ENCODE data around the gene CFAP97.
"Not testable (repeated sequence)": the region's sequence is repeated elsewhere in the genome, so short reads cannot be mapped to it uniquely, and the experiment has no call there.

CFAP97 gene

DNA sequence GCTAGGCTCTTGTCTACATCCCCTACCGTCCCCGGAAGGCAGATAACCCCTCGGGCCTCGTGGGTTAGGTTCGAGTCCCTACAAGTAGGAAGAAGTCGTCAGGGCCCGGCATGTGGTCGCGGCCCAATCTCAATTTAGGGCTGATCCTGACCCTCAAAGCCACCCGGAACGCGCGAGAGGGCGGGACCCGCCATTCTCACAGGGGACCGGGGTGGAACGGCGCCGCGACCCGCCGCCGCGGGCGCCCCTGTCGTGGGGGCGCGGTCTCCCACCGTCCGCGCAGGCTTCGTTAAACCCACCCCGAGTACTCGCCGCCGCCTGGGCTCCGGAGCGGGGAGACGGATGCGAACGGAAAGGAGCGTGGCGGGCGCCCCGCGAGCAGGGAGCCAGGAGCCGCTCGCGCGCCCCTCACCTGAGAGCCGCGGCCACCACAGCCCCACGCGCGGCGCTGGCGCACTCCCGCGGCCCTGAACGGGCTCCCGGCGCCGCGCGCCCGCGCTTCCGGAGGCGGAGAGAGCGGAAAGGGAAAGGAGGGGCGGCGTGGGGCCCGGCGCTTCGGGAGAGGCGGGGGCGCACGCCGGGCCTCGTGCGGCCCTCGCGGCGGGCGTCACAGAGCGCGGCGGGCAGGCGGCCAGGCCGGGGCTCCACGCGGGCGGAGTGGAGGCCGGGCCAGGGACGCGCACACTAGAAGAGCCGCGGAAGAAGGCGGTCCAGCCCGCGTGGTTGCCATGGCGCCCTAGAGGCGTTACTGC, at the start of gene CFAP97:
TSS of gene CFAP97 (minus strand) at position 515 of the 752 bp plus-strand sequence. CDS start 12,804 bp downstream, outside the sequence.
- DNase-seq = peak; percentile 85

- DNase-seq = no peak
These were observed 45.3 kb upstream of the CFAP97 start for GRCh38 chr4:185249105-185249504.

- no peak for DNase-seq
These were observed 44.7 kb upstream of the CFAP97 start for GRCh38 chr4:185248393-185249039.

- DNase-seq = no peak
These were observed 43.4 kb upstream of the CFAP97 start for GRCh38 chr4:185247151-185247550.

- no peak for DNase-seq
These were observed 42.7 kb upstream of the CFAP97 start for GRCh38 chr4:185246453-185246852.

DNA sequence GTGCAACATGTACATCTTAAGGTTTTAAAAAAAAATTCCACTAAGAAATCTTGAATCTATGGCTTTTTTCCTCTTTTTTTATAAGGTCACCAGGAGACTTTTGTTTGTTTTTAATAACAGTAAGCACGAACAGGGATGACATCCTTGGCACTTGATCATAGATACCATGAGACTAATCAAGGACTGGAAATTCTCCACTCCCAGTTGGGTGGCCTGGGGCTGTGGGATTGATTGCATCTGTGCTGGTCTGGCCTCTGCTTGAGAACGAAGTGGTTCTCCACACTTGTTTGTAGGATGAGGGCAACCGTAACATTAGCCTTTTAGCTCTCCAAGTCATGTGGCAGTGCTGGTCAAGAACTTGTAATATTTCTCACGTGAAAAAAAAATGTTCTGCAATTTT, 41.0 kb upstream of the CFAP97 start:
- DNase-seq = no peak

- no peak for DNase-seq
These were observed 40.1 kb upstream of the CFAP97 start for GRCh38 chr4:185243879-185244278.

GRCh38 chr4:185242749-185243533, 39.1 kb upstream of the CFAP97 start:
- no peak for DNase-seq

DNA sequence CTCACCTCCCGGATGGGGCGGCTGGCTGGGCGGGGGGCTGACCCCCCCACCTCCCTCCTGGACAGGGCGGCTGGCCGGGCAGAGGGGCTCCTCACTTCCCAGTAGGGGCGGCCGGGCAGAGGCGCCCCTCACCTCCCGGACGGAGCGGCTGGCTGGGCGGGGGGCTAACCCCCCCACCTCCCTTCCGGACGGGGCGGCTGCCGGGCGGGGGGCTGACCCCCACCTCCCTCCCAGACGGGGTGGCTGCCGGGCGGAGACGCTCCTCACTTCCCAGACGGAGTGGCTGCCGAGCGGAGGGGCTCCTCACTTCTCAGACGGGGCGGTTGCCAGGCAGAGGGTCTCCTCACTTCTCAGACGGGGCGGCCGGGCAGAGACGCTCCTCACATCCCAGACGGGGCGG, 36.7 kb upstream of the CFAP97 start:
- not testable (repeated sequence) for DNase-seq

- no peak for DNase-seq
These were observed 35.0 kb upstream of the CFAP97 start for GRCh38 chr4:185238750-185239149.

DNA sequence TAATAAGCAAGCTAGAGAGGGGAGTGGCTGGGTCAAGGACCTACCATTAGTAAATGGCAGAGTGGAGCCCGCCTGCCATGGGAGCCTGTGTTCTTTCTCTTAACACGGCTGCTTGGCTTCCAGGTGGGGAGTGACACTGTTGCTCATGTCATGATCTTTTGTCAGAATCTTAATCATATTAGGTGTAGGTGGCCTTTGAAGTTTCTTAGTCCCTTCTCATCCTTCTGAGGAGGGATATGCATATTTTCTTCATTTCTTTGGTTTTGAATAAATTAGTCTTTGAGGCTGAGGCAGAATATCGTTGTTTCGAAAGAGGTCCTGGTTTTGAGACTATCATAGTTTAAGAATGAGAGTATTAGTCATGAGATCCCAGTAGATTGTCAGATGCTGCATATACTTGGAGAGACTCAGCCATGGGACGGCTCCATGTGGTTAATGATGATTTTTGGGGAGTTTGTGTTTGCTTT, 34.4 kb upstream of the CFAP97 start:
- peak; percentile 33 for DNase-seq

DNA sequence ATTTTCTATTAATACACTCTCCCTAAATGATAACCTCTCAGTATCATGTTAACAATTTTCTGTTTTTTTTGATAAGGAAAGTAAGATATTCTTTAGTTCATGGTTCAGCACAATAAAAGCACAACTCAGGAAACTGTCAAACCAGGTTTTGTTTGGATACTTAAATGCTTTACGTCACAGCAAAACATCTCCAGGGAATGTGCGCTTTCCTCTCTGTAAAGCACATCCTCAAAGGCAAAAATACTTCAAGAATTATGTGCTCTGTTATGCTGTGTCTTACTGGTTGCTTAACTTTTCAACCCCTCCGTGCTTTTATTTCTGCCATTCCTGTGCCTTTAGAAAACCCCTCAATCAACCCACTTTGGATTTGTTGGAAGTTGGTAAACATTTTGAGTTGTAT, 33.4 kb upstream of the CFAP97 start:
- DNase-seq = no peak

DNA sequence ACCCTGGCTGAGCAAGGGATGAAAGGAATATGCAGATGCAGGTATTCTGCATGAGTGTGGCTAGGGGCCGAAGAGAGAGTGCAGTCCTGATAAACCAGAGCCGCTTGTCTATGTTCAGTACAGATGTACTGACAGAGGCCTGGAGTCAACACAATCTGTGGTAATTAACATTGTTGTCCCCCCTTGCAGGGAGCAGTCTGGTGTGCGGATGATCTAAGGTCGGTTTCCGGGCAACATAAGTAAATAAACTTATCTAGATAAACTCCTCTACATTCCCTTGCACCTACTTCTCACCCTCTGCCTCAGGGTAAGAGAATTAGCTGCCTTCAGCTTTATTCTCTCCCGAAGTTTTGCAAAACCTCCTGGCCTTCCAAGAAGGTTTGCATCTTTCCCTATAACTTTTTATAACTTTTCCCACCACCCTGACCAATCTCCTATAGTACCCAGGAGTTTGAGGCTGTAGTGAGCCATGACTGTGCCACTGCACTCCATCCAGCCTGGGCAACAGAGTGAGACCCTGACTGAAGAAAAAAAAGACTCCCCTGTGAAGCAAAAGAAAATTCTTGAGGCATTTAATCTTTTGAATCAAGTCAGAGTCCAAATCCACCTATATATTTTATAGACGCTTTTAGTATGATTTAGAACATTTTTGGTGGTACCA, 32.2 kb upstream of the CFAP97 start:
- no peak for DNase-seq

DNA sequence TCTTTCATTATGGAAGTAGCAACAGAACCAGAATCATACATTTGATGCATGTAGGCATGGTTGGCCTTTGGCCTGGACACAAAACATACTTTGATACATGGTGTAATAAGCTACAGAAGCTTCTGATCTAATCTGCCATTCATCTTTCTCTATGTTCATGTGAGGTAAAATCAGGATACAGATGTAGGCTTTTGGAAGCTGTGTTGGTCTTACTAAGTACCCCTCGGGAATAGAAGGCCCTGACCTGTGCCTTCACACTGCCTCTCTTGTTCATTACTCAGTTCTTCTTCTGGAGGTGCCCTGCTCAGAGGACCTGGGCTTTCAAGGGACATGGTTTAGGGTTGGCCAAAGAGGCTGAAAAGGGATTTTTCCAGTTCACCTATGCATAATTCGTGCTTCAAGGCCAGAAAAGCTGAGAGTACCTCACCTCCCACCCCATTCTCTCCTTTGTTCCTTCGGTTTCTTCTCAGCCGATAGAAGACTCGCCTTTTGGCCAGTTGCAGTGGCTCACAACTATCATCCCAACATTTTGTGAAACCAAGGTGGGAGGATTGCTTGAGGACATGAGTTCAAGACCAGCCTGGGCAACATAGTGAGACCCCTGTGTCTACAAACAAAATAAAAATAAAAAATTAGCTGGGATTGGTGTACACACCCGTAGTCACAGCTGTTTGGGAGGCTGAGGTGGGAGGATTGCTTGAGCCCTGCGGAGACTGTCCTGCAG, 31.5 kb upstream of the CFAP97 start:
- DNase-seq = no peak

DNA sequence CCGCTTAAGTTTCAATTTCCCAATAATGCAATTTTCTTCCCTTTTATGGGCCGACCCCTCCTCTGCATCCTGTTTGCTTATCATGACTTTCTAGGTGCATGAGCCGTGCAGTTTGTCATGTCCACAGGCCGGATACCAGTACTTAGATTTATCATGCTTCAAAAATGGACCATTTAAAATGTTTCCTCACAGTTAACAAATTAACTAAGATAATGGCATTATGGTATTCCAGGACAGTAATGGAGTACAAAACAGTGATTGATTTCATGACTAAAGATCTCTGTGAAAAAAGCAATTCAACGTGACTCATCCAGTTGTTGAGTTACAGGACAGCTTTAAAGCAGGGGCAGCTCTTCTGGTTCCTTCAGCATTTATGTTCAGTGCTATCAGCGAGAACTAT, 28.6 kb upstream of the CFAP97 start:
- no peak for DNase-seq

DNA sequence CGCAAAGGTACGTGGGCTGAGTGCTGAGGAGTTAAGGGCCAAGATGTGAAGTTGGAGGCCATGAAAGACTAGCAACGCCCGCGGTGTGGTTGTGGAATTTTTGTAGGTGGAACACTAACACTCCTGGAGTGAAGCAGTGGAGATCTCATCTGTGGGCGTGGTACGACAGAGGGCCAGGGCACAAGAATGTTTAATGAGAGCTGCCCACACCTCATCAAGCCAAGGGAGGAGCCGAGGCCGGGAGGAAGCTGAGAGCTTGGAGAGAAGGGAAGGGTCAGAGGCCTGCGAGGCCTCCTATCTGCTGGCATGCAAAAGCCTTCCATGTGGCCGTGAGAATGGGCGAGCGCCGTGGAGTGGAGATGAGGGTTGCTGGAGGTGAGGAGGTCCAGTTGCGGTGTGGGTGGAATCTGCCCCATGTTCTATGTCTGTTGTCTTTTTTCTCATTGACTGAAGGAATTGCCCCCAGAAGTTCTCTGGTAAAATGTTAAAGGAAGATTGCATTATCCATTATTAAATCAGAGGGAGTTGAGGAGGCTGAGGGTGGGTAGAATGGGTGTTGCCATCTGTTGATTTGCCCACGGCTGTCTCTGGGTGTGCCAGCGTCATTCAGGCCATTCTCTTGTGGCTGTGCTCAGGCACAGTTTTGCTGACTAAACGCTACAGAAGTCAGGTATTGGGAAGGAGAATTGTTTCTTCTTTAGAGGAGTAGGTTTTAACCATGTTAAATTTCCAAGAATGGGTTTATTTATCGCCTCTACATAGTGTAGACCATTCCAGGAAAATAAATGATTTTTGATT, 25.4 kb upstream of the CFAP97 start:
- no peak for DNase-seq

DNA sequence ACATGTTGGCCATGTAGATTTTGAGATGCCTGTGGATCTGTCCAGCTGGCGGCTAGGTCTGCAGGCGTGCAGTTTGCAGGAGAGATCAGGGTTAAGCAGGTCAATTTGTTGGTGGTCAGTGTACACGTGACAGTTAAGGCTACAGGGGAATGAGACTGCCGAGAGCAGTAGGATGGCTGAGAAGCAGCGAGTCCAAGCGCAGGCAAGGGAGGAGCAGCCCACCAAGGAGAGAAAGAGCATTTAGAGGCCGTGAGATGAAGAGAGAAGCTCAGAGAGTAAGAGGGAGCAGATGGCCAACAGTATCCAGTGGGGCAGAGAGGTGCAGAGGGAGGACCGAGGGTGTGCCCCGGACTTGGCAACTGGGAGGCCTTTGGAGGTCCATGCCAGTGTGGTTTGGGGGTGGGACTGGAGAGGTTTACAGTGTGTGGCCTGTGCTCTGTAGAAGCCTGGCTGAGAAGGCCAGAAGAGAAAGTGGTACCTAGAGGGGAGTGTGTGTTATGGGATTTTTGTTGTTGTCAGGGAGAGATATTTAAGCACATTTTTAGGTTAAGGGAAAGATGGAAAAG, 24.0 kb upstream of the CFAP97 start:
- DNase-seq = no peak

DNA sequence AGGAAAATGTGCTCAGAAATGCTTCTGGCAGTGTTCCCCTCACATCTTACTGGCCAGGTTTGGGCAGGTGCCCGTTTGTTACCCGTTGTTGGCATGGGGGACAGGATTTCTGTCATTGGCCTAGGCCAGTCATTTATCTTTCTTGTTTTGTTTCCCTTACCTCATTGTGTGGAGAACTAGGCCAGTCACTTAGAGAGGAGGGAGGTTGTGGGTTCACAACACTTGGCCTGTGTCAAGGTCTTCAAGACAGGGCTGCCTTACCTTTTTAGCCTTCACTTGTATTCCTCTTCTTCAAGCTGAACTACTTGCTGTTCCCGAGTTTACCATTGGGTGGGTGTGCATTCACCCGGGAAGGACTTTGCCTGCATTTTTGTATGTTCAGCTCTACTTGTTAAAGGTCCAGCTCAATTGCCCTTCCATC, 23.3 kb upstream of the CFAP97 start:
- DNase-seq = no peak

GRCh38 chr4:185225940-185226339, 22.1 kb upstream of the CFAP97 start:
- DNase-seq = no peak

GRCh38 chr4:185224597-185224996, 20.8 kb upstream of the CFAP97 start:
- DNase-seq = no peak

GRCh38 chr4:185222598-185222997, 18.8 kb upstream of the CFAP97 start:
- DNase-seq = no peak

Data from activated naive CD4-positive, alpha-beta T cell treated with anti-CD3 and anti-CD28 coated beads, Interleukin-2, amount 50 U/mL, for 16 hours (primary cell).